H1 (cell line): ENCODE results near the gene IMPDH1. TPM values are rescaled to one million over a fixed set of nuclear protein-coding genes. Genes with fewer than 3 reads are reported as not detected.

Experiments used
- CEBPB ChIP-seq: IDR thresholded peaks from 2 replicates; pipeline ENCODE4 v1.6.1; 2012; ENCODE audit warnings: low read depth, low read length
- CHD1 ChIP-seq: IDR thresholded peaks from 2 replicates; pipeline ENCODE4 v1.6.1; 2012; ENCODE audit warnings: low read depth, low read length, improper control_type of control experiment
- GABPA ChIP-seq: IDR thresholded peaks from 2 replicates; pipeline ENCODE4 v1.6.1; 2011; ENCODE audit warnings: mild to moderate bottlenecking, low read length, moderate library complexity, borderline replicate concordance; ENCODE audit not compliant: insufficient read depth
- NRF1 ChIP-seq: IDR thresholded peaks from 2 replicates; pipeline ENCODE4 v1.6.1; 2011; ENCODE audit warnings: mild to moderate bottlenecking, low read depth, low read length, improper control_type of control experiment
- RAD21 ChIP-seq, 2 experiments: IDR thresholded peaks in 1 of 2; conservative IDR thresholded peaks in 1 of 2; 2 replicates each; pipeline ENCODE4 v1.6.1; 2011; ENCODE audit warnings: low read depth in 2 of 2, low read length in 2 of 2, improper control_type of control experiment in 1 of 2, inconsistent platforms in 1 of 2, mild to moderate bottlenecking in 1 of 2, moderate library complexity in 1 of 2
- RXRA ChIP-seq: IDR thresholded peaks from 2 replicates; pipeline ENCODE4 v1.6.1; 2011; ENCODE audit warnings: low read depth, mild to moderate bottlenecking, low read length, moderate library complexity; ENCODE audit not compliant: insufficient read depth
- SAP30 ChIP-seq: fragments of 300-600 bp; sonication (generic); IDR thresholded peaks from 2 replicates; pipeline ENCODE4 v1.7.1; 2012; ENCODE audit warnings: low read length, moderate library complexity, mild to moderate bottlenecking, inconsistent platforms; ENCODE audit not compliant: insufficient read depth, insufficient replicate concordance
- SIN3A ChIP-seq, 2 experiments: IDR thresholded peaks in 1 of 2; conservative IDR thresholded peaks in 1 of 2; 2 replicates each; pipeline ENCODE4 v1.6.1; 2011 to 2012; ENCODE audit warnings: low read length in 2 of 2, improper control_type of control experiment in 1 of 2, low read depth in 1 of 2, mild to moderate bottlenecking in 1 of 2
- polyA plus RNA-seq, 7 experiments: library from polyadenylated mRNA; depleted of rRNA in 3 of 7; stranded (reverse) in 5 of 7; unstranded in 2 of 7; fragments of >200 nt in 5 of 7; fragments of 200-250 nt in 2 of 7; gene quantifications; 1 replicate in 5 of 7; 2 replicates in 1 of 7; 4 replicates in 1 of 7; pipeline versions ENCODE4 v1.2.1 to v1.2.3, GENCODE V29; 2011 to 2013; ENCODE audit warnings: missing spikeins in 2 of 7, mixed read lengths in 2 of 7
- total RNA-seq: library from RNA; stranded (reverse); fragmentation: NEBNext Ultra II Directional; extraction: Animal tissue kit (Norgen Biotek cat#: 25700); gene quantifications from 2 replicates; pipeline ENCODE4 v1.2.1, GENCODE V29; 2021

Gene IMPDH1
- total and polyA plus RNA-seq, 2 of the 8 experiments (the other 6 are each of a cell fraction or from before 2014, with no cell fraction given) = 45.8 TPM

DNA sequence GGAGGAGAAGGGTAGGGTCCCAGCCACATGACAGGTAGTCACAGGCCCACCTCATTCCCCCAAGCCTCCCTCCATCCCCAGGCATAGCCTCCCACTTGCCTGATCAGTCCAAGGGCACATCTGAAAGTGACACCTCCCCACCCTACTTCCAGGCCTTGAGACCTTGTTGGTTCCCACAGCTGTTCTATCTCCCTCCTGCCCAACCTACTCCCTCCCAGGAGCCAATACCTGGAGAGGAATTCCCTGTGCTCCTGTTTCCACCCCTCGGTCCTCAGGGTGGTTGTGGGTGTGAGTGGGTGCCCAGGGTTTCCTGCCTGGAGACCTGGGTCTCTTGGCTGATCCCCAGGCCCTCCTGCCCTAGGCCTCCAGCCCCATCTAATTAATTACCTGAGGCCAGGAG, 11.6 kb upstream of the IMPDH1 start (continued):
- TF ChIP-seq NRF1 = no peak
- TF ChIP-seq CEBPB = no peak
- TF ChIP-seq RXRA = no peak
- TF ChIP-seq CHD1 = no peak
- TF ChIP-seq GABPA = no peak
- no peak for TF ChIP-seq SAP30
- TF ChIP-seq SIN3A (conservative IDR thresholded peaks at IDR 0.05 in 1 of 2, IDR thresholded peaks at IDR 0.05 in 1 of 2; ENCODE audit: low read depth in 1 of 2, low read length in 2 of 2) = no peak
- no peak for TF ChIP-seq RAD21 (IDR thresholded peaks at IDR 0.05 in 1 of 2, conservative IDR thresholded peaks at IDR 0.05 in 1 of 2; ENCODE audit: low read depth in 2 of 2, low read length in 2 of 2)
